Activated naive CD4-positive, alpha-beta T cell treated with anti-CD3 and anti-CD28 coated beads, Interleukin-2, amount 50 U/mL, for 16 hours (primary cell): Measurements from ENCODE around the gene IQCE.

Source experiments
- DNase-seq: peaks from one replicate; pipeline ENCODE4 v3.0.0-alpha.2; 2020

IQCE gene

GRCh38 chr7:2651336-2651735 is 92.6 kb downstream of the IQCE start:
- DNase-seq: no peak

GRCh38 chr7:2651847-2652735 is 93.3 kb downstream of the IQCE start:
- no peak for DNase-seq

GRCh38 chr7:2652736-2653060 is 93.9 kb downstream of the IQCE start:
- no peak for DNase-seq

- DNase-seq: no peak
Measured at GRCh38 chr7:2654059-2654458, 95.3 kb downstream of the IQCE start.

GRCh38 chr7:2655870-2656614 is 97.3 kb downstream of the IQCE start:
- no peak for DNase-seq

GRCh38 chr7:2657208-2657607 is 98.4 kb downstream of the IQCE start:
- no peak for DNase-seq

GRCh38 chr7:2657920-2658671 is 99.3 kb downstream of the IQCE start:
- DNase-seq: no peak

GRCh38 chr7:2658941-2659340 is 100.2 kb downstream of the IQCE start:
- DNase-seq: no peak

- DNase-seq: no peak
Measured at GRCh38 chr7:2659556-2660358, 101.0 kb downstream of the IQCE start.

- no peak for DNase-seq
Measured at GRCh38 chr7:2660359-2661095, 101.7 kb downstream of the IQCE start.

GRCh38 chr7:2661096-2661449 is 102.3 kb downstream of the IQCE start:
- no peak for DNase-seq

GRCh38 chr7:2661602-2662272 is 103.0 kb downstream of the IQCE start:
- DNase-seq: no peak

- no peak for DNase-seq
Measured at GRCh38 chr7:2662273-2663120, 103.7 kb downstream of the IQCE start.

- DNase-seq: no peak
Measured at GRCh38 chr7:2663121-2663886, 104.5 kb downstream of the IQCE start.

GRCh38 chr7:2663960-2664359 is 105.2 kb downstream of the IQCE start:
- DNase-seq: no peak
